GM23338 (cell line): ENCODE results near the gene SYK. TPM values are rescaled to one million over a fixed set of nuclear protein-coding genes. Genes with fewer than 3 reads are reported as not detected.

Source experiments
- ATAC-seq: fragments of 200-7000 bp; cut with Tn5 transposase; 3 replicates; pipeline ENCODE4 v1.9.1; 2020
- DNase-seq: peaks from one replicate; pipeline ENCODE4 v3.0.0-alpha.2; 2015; ENCODE audit warnings: low spot score
- H2AFZ ChIP-seq: fragments of 200-600 bp; sonication (generic); 2 replicates; pipeline ENCODE4 v1.8.0; 2016; ENCODE audit warnings: antibody characterized with exemption, mild to moderate bottlenecking, moderate library complexity
- H3F3A ChIP-seq: fragments of 200-600 bp; sonication (generic); replicated peaks from 2 replicates; pipeline ENCODE4 v1.8.0; 2017; ENCODE audit warnings: antibody characterized with exemption, mixed run types, low read depth
- H3K27ac ChIP-seq: fragments of 200-600 bp; sonication (generic); 2 replicates; pipeline ENCODE4 v1.6.1; 2016; ENCODE audit warnings: low read depth
- H3K27me3 ChIP-seq: fragments of 200-600 bp; sonication (generic); 2 replicates; pipeline ENCODE4 v1.8.0; 2016; ENCODE audit warnings: mild to moderate bottlenecking, mixed run types, moderate library complexity; ENCODE audit not compliant: insufficient read depth
- H3K36me3 ChIP-seq: fragments of 200-600 bp; sonication (generic); 2 replicates; pipeline ENCODE4 v1.8.0; 2016; ENCODE audit warnings: mild to moderate bottlenecking; ENCODE audit not compliant: insufficient read depth
- H3K4me1 ChIP-seq: fragments of 200-600 bp; sonication (generic); 2 replicates; pipeline ENCODE4 v1.8.0; 2016; ENCODE audit warnings: mild to moderate bottlenecking, moderate library complexity; ENCODE audit not compliant: insufficient read depth
- H3K4me2 ChIP-seq: fragments of 200-600 bp; sonication (generic); 2 replicates; pipeline ENCODE4 v1.7.1; 2017; ENCODE audit warnings: mixed run types
- H3K4me3 ChIP-seq: fragments of 200-600 bp; sonication (generic); 2 replicates; pipeline ENCODE4 v1.6.1; 2016; ENCODE audit warnings: mixed run types
- H3K79me2 ChIP-seq: fragments of 200-600 bp; sonication (generic); replicated peaks from 2 replicates; pipeline ENCODE4 v1.8.0; 2017; ENCODE audit warnings: mild to moderate bottlenecking; ENCODE audit not compliant: insufficient read depth
- H3K9me2 ChIP-seq: fragments of 200-600 bp; sonication (generic); 2 replicates; pipeline ENCODE4 v1.8.0; 2017; ENCODE audit not compliant: insufficient read depth
- H4K20me1 ChIP-seq: fragments of 200-600 bp; sonication (generic); replicated peaks from 2 replicates; pipeline ENCODE4 v1.8.0; 2017; ENCODE audit warnings: mild to moderate bottlenecking; ENCODE audit not compliant: insufficient read depth
- H3K27ac Mint-ChIP-seq: 2 replicates; pipeline ENCODE4 v1.8.0; 2020; ENCODE audit warnings: inconsistent platforms, mild to moderate bottlenecking, moderate library complexity, mixed read lengths
- H3K27me3 Mint-ChIP-seq: 3 replicates; pipeline ENCODE4 v1.8.0; 2022; ENCODE audit warnings: low read depth, mild to moderate bottlenecking, moderate library complexity, mixed read lengths, inconsistent platforms; ENCODE audit not compliant: insufficient read depth, poor library complexity
- H3K36me3 Mint-ChIP-seq: 3 replicates; pipeline ENCODE4 v1.8.0; 2021; ENCODE audit warnings: low read depth, mild to moderate bottlenecking, inconsistent platforms, moderate library complexity, mixed read lengths
- H3K4me1 Mint-ChIP-seq: 3 replicates; pipeline ENCODE4 v1.8.0; 2020; ENCODE audit warnings: mild to moderate bottlenecking, inconsistent platforms, mixed read lengths
- H3K4me3 Mint-ChIP-seq: 3 replicates; pipeline ENCODE4 v1.8.0; 2021; ENCODE audit warnings: moderate library complexity, mild to moderate bottlenecking, inconsistent platforms, mixed read lengths
- H3K9me3 Mint-ChIP-seq: 3 replicates; pipeline ENCODE4 v1.8.0; 2020; ENCODE audit warnings: moderate library complexity, mild to moderate bottlenecking, inconsistent platforms, mixed read lengths
- CTCF ChIP-seq, 2 experiments: fragments of 200-600 bp in 1 of 2; sonication (generic) in 1 of 2; conservative IDR thresholded peaks; 2 replicates each; pipeline versions ENCODE4 v1.5.1 to v1.6.1; 2016 to 2017; ENCODE audit warnings: antibody characterized with exemption in 2 of 2, low read depth in 2 of 2, mild to moderate bottlenecking in 2 of 2, moderate library complexity in 1 of 2
- EZH2 ChIP-seq: fragments of 200-600 bp; sonication (generic); IDR thresholded peaks from one replicate; pipeline ENCODE4 v1.8.0; 2017; ENCODE audit warnings: antibody characterized with exemption, mild to moderate bottlenecking, low read depth; ENCODE audit not compliant: unreplicated experiment
- EZH2phosphoT487 ChIP-seq: fragments of 200-600 bp; sonication (generic); IDR thresholded peaks from one replicate; pipeline ENCODE4 v1.8.1; 2018; ENCODE audit warnings: antibody characterized with exemption; ENCODE audit not compliant: unreplicated experiment
- JUNB ChIP-seq: IDR thresholded peaks from one replicate; pipeline ENCODE4 v1.6.1; 2016; ENCODE audit warnings: antibody characterized with exemption; ENCODE audit not compliant: unreplicated experiment
- STAT1 ChIP-seq: IDR thresholded peaks from one replicate; pipeline ENCODE4 v1.6.1; 2016; ENCODE audit warnings: antibody characterized with exemption; ENCODE audit not compliant: unreplicated experiment
- ZNF114 ChIP-seq: fragments of 250-450 bp; sonication (Bioruptor Pico); IDR thresholded peaks from 2 replicates; pipeline ENCODE4 v1.5.0; 2020; ENCODE audit warnings: mild to moderate bottlenecking, moderate library complexity
- ZNF331 ChIP-seq: fragments of 250-450 bp; sonication (Bioruptor Pico); IDR thresholded peaks from 2 replicates; pipeline ENCODE4 v1.5.0; 2020; ENCODE audit warnings: low read depth, mild to moderate bottlenecking, moderate library complexity
- ZNF462 ChIP-seq: fragments of 250-450 bp; sonication (Bioruptor Pico); IDR thresholded peaks from 2 replicates; pipeline ENCODE4 v1.5.0; 2020; ENCODE audit warnings: mild to moderate bottlenecking, moderate library complexity
- polyA plus RNA-seq: library from polyadenylated mRNA; unstranded; fragments of >200 nt; fragmentation: Nextera tagmentation; extraction: Ambion mirVana; gene quantifications from 2 replicates; pipeline ENCODE4 v1.2.1, GENCODE V29; 2016
- total RNA-seq: library from RNA; depleted of rRNA; stranded (reverse); fragments of >200 nt; shearing (Covaris generic); gene quantifications from 2 replicates; pipeline ENCODE4 v1.2.3, GENCODE V29; 2014
- TF ChIP-seq, protein P1 (sequence below): IDR thresholded peaks from one replicate; pipeline ENCODE4 v1.6.1; 2018; ENCODE audit warnings: antibody characterized with exemption; ENCODE audit not compliant: unreplicated experiment
- TF ChIP-seq, protein P2 (sequence below): IDR thresholded peaks from 2 replicates; pipeline ENCODE4 v1.6.1; 2016; ENCODE audit warnings: antibody characterized with exemption

Gene SYK
- total and polyA plus RNA-seq, 2 experiments from 2014 or later: 1.5 to 5.8 TPM

DNA sequence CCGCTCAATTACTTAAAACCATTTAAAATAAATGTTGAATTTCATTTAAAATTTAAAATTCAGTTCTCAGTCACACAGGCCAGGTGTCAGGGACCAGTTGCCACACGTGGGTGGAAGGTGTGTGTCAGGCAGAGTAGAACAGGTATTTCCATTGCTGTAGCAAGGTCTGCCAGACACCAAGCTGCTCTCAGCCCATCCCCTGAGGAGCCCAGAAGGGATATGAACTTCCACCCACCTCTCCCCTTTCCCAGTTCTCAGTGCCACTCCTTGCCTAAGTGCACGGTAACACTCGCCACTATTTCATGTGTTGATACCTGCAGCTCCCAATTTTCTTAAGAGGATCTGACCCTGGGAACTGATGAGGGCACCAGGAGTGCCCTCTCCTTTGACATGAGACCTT, 12.7 kb downstream of the SYK start:
- H3K4me3 ChIP-seq: no peak overlapping the region
- no peaks in the 10 kb centered on the region for H3K36me3 ChIP-seq
- H3K4me1 ChIP-seq: no peaks in the 10 kb centered on the region
- H3K27ac ChIP-seq: no peak overlapping the region
- no peaks in the 10 kb centered on the region for H3K27me3 ChIP-seq
- Mint-ChIP-seq H3K4me3 (no peak overlapping the region), H3K9me3 (peaks cover 8% of the 10 kb centered on the region; the same call in 1 of the 3 replicates), H3K27ac (no peak overlapping the region), H3K4me1 (peaks cover 13% of the 10 kb centered on the region; the same call in 1 of the 3 replicates), H3K27me3 (peaks cover 7% of the 10 kb centered on the region), H3K36me3 (no peaks in the 10 kb centered on the region)
- H3K9me2 ChIP-seq: no peaks in the 10 kb centered on the region
- H4K20me1 ChIP-seq: no peaks in the 10 kb centered on the region
- no peak overlapping the region for H2AFZ ChIP-seq
- ATAC-seq (no peak), DNase-seq (no peak)
- H3K79me2 ChIP-seq: no peaks in the 10 kb centered on the region
- TF ChIP-seq EZH2 (no peak), EZH2phosphoT487 (no peak), STAT1 (no peak), ZNF114 (CRISPR knock-in tag) (no peak), JUNB (no peak), ZNF462 (no peak), CTCF (conservative IDR thresholded peaks at IDR 0.05; ENCODE audit: low read depth in 2 of 2) (no peak), ZNF331 (CRISPR knock-in tag) (no peak)
- TF ChIP-seq, protein P1, sequence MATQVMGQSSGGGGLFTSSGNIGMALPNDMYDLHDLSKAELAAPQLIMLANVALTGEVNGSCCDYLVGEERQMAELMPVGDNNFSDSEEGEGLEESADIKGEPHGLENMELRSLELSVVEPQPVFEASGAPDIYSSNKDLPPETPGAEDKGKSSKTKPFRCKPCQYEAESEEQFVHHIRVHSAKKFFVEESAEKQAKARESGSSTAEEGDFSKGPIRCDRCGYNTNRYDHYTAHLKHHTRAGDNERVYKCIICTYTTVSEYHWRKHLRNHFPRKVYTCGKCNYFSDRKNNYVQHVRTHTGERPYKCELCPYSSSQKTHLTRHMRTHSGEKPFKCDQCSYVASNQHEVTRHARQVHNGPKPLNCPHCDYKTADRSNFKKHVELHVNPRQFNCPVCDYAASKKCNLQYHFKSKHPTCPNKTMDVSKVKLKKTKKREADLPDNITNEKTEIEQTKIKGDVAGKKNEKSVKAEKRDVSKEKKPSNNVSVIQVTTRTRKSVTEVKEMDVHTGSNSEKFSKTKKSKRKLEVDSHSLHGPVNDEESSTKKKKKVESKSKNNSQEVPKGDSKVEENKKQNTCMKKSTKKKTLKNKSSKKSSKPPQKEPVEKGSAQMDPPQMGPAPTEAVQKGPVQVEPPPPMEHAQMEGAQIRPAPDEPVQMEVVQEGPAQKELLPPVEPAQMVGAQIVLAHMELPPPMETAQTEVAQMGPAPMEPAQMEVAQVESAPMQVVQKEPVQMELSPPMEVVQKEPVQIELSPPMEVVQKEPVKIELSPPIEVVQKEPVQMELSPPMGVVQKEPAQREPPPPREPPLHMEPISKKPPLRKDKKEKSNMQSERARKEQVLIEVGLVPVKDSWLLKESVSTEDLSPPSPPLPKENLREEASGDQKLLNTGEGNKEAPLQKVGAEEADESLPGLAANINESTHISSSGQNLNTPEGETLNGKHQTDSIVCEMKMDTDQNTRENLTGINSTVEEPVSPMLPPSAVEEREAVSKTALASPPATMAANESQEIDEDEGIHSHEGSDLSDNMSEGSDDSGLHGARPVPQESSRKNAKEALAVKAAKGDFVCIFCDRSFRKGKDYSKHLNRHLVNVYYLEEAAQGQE: no peak
- TF ChIP-seq, protein P2, sequence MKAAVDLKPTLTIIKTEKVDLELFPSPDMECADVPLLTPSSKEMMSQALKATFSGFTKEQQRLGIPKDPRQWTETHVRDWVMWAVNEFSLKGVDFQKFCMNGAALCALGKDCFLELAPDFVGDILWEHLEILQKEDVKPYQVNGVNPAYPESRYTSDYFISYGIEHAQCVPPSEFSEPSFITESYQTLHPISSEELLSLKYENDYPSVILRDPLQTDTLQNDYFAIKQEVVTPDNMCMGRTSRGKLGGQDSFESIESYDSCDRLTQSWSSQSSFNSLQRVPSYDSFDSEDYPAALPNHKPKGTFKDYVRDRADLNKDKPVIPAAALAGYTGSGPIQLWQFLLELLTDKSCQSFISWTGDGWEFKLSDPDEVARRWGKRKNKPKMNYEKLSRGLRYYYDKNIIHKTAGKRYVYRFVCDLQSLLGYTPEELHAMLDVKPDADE: no peak
- H3F3A ChIP-seq: no peaks in the 10 kb centered on the region
- no peak overlapping the region for H3K4me2 ChIP-seq
